Smooth muscle cell (in vitro differentiated cells): Measurements from ENCODE around the gene SH2D3A. TPM values are rescaled to one million over a fixed set of nuclear protein-coding genes. Genes with fewer than 3 reads are reported as not detected.

Experiments used
- DNase-seq: peaks from one replicate; lab custom pipeline; 2025; ENCODE audit not compliant: unreplicated experiment; lab: John Stamatoyannopoulos, UW
- H2AFZ ChIP-seq: fragments of 200-600 bp; sonication (generic); 2 replicates; pipeline ENCODE4 v1.6.0; 2016; ENCODE audit warnings: antibody characterized with exemption, low read depth, mild to moderate bottlenecking
- H3F3A ChIP-seq: fragments of 200-600 bp; sonication (generic); 2 replicates; pipeline ENCODE4 v1.6.0; 2017; ENCODE audit warnings: antibody characterized with exemption, low read depth
- H3K27ac ChIP-seq: fragments of 200-600 bp; sonication (generic); 2 replicates; pipeline ENCODE4 v1.5.1; 2016; ENCODE audit warnings: low read depth, mild to moderate bottlenecking
- H3K27me3 ChIP-seq: fragments of 200-600 bp; sonication (generic); 2 replicates; pipeline ENCODE4 v1.6.1; 2016; ENCODE audit warnings: low read depth, mild to moderate bottlenecking
- H3K36me3 ChIP-seq: fragments of 200-600 bp; sonication (generic); 2 replicates; pipeline ENCODE4 v1.5.1; 2016; ENCODE audit warnings: low read depth
- H3K4me1 ChIP-seq: fragments of 200-600 bp; sonication (generic); 2 replicates; pipeline ENCODE4 v1.5.1; 2016; ENCODE audit warnings: low read depth
- H3K4me2 ChIP-seq: fragments of 200-600 bp; sonication (generic); 2 replicates; pipeline ENCODE4 v1.6.0; 2016; ENCODE audit warnings: mild to moderate bottlenecking
- H3K4me3 ChIP-seq: fragments of 200-600 bp; sonication (generic); 2 replicates; pipeline ENCODE4 v1.5.1; 2016; ENCODE audit warnings: mild to moderate bottlenecking
- H3K79me2 ChIP-seq: fragments of 200-600 bp; sonication (generic); 2 replicates; pipeline ENCODE4 v1.6.0; 2016; ENCODE audit warnings: low read depth, mild to moderate bottlenecking
- H3K9ac ChIP-seq: fragments of 200-600 bp; sonication (generic); 2 replicates; pipeline ENCODE4 v1.6.0; 2016; ENCODE audit warnings: low read depth
- H3K9me3 ChIP-seq: fragments of 200-600 bp; sonication (generic); replicated peaks from 2 replicates; pipeline ENCODE4 v1.5.1; 2016; ENCODE audit warnings: low read depth
- H4K20me1 ChIP-seq: fragments of 200-600 bp; sonication (generic); 2 replicates; pipeline ENCODE4 v1.6.0; 2016; ENCODE audit warnings: low read depth
- WGBS: methylation state at CpG from one replicate; pipeline ENCODE4 v1.1.7; 2016; ENCODE audit warnings: low lambda C conversion rate; 5-methylcytosine and 5-hydroxymethylcytosine counted together
- polyA plus RNA-seq: library from polyadenylated mRNA; unstranded; fragments of >200 nt; fragmentation: Nextera tagmentation; extraction: Ambion mirVana; gene quantifications from 2 replicates; pipeline ENCODE4 v1.2.1, GENCODE V29; 2016
- total RNA-seq: library from RNA; depleted of rRNA; stranded (reverse); fragments of >200 nt; gene quantifications from 2 replicates; pipeline ENCODE4 v1.2.3, GENCODE V29; 2014
- TF ChIP-seq, protein P1 (sequence below): fragments of 200-600 bp; sonication (generic); IDR thresholded peaks from 2 replicates; pipeline ENCODE4 v1.5.1; 2017; ENCODE audit warnings: borderline replicate concordance, mild to moderate bottlenecking, antibody characterized with exemption; ENCODE audit not compliant: insufficient read depth, poor library complexity, severe bottlenecking

The SH2D3A gene
- total and polyA plus RNA-seq, 2 experiments from 2014 or later, result 6.2 to 9.3 TPM

DNA sequence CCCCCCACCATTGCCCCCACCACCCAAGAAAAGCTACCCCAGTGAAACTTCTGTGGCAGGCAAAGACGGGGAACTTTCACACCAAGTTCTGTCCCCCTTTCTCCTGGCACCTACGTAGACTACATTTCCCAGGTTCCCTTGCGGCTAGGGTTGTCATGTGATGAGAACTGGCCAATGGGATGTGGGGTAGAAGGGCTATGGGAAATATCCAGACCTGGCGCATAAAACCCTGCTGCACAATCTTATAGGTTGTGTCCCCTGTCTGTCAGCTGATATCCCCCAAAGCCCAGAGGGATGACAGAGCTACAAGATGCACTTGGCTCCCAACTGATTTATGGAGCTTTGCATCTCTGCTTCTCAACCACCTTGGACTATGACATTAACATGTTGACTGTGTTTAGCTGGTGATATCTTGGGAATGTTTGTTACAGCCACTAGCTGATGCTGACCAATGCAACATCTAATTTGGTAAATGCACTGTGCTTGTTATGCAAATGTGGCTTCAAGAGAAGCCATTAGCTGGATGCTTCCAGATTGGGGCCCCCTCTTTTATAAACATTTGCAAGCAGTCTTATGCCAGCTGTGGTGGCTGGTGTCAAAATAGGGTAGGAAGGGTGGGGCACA is 6.1 kb downstream of the SH2D3A start:
- TF ChIP-seq, protein P1, sequence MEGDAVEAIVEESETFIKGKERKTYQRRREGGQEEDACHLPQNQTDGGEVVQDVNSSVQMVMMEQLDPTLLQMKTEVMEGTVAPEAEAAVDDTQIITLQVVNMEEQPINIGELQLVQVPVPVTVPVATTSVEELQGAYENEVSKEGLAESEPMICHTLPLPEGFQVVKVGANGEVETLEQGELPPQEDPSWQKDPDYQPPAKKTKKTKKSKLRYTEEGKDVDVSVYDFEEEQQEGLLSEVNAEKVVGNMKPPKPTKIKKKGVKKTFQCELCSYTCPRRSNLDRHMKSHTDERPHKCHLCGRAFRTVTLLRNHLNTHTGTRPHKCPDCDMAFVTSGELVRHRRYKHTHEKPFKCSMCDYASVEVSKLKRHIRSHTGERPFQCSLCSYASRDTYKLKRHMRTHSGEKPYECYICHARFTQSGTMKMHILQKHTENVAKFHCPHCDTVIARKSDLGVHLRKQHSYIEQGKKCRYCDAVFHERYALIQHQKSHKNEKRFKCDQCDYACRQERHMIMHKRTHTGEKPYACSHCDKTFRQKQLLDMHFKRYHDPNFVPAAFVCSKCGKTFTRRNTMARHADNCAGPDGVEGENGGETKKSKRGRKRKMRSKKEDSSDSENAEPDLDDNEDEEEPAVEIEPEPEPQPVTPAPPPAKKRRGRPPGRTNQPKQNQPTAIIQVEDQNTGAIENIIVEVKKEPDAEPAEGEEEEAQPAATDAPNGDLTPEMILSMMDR, result no peak
- H4K20me1 ChIP-seq, result no peaks in the 10 kb centered on the region

DNA sequence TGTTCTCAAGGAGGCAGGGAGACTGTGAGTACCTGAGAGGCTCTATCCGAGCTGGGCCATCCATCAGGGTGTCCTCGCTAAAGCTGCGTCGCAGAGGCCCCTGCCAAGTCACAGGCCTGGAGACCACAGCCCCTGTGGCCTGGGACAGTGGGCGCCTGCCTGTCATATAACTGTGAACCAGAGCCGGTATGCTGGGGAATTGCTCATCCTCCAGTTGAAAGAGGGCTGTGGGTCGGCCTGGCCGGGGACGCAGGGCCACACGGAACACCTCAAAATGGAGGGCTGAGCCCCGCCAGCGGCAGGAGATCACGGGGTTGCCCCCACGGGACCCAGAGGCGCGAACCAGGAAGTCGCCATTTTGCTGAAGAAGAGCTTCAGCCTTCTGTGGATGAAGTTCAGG is 6.6 kb downstream of the SH2D3A start:
- H3K27ac ChIP-seq, result no peak overlapping the region
- H2AFZ ChIP-seq, result no peak overlapping the region
- H3K36me3 ChIP-seq, result no peaks in the 10 kb centered on the region
- H3K79me2 ChIP-seq, result no peaks in the 10 kb centered on the region
- TF ChIP-seq, protein P1, result no peak
- H3K9ac ChIP-seq, result no peak overlapping the region
- H3K27me3 ChIP-seq, result no peaks in the 10 kb centered on the region
- no peaks in the 10 kb centered on the region for H4K20me1 ChIP-seq
- H3K4me3 ChIP-seq, result no peak overlapping the region
- H3K4me1 ChIP-seq, result no peaks in the 10 kb centered on the region
- WGBS, result 97% methylated on average over 17 of the region's 17 CpGs
- no peaks in the 10 kb centered on the region for H3K9me3 ChIP-seq
- no peaks in the 10 kb centered on the region for H3F3A ChIP-seq
- DNase-seq, result no peak
- H3K4me2 ChIP-seq, result no peak overlapping the region

More for the DNA sequence above, 6.1 kb downstream of the SH2D3A start:
- Histone ChIP-seq H3K79me2 (no peaks in the 10 kb centered on the region), H3K9ac (no peak overlapping the region), H3K9me3 (no peaks in the 10 kb centered on the region), H3K36me3 (no peaks in the 10 kb centered on the region), H3F3A (no peaks in the 10 kb centered on the region), H3K4me1 (no peaks in the 10 kb centered on the region), H3K27ac (no peak overlapping the region), H2AFZ (no peak overlapping the region), H3K4me2 (no peak overlapping the region), H3K4me3 (no peak overlapping the region), H3K27me3 (no peaks in the 10 kb centered on the region)
- WGBS, result 57% methylated on average over 4 of the region's 4 CpGs
- DNase-seq, result no peak

DNA sequence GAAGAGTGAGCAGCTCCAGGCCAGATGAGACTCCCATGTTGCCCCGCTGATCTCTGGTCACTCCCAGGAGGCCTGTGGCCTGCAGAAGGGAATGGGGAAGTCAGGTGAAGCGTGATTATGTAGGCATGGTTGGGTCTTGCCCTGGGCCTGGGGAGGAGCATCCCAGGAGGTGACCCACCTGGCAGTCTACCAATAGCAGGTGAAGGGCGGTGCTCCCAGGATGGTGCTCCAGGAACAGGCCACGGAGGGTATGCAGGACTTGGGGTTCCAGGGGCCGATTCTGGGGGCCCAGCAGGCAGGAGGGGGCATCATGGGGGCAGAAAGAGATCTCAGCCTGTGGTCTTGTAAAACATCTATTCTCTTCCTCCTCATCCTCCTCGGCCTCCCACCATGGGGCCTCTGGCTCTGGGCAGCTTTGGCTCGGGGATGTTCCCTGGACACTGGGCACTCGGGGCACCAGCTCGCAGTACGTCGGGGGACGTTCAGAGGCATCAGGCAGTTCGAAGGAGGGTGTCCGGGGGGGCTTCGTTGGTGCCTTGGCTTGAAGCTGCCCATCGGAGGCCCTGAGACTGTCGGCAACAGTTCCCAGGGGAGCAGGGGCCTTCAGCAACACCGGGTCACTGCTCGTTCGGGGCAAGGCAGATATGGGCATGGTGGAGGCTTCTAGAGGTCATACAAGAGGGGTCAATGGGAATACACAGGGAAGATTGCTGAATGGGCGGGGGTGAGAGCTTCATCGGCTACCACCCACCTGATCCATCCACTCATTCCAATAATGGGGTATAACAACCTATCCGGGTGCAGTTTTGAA is 12.4 kb downstream of the SH2D3A start:
- Histone ChIP-seq H3K79me2 (no peaks in the 10 kb centered on the region), H3K4me1 (no peaks in the 10 kb centered on the region)
- WGBS, result 93% methylated on average over 23 of the region's 23 CpGs

More for the DNA sequence above, 12.4 kb downstream of the SH2D3A start:
- Histone ChIP-seq H3F3A (no peaks in the 10 kb centered on the region), H3K9me3 (no peaks in the 10 kb centered on the region), H3K9ac (no peak overlapping the region), H2AFZ (no peak overlapping the region), H3K27ac (no peak overlapping the region), H3K27me3 (no peaks in the 10 kb centered on the region), H3K4me2 (no peak overlapping the region), H4K20me1 (no peaks in the 10 kb centered on the region), H3K4me3 (no peak overlapping the region), H3K36me3 (no peaks in the 10 kb centered on the region)
- DNase-seq, result no peak
- TF ChIP-seq, protein P1, result no peak
